K562 (cell line): ENCODE results near the gene GKN1. TPM values are rescaled to one million over a fixed set of nuclear protein-coding genes. Genes with fewer than 3 reads are reported as not detected.

Source experiments
- ATAC-seq: fragments of 200-7000 bp; cut with Tn5 transposase; 3 replicates; pipeline ENCODE4 v1.9.1; 2020; ENCODE audit warnings: moderate library complexity
- BruUV-seq: library from RNA; stranded (reverse); fragments of 400-500 nt; replicated peaks from 2 replicates; lab custom pipeline; 2021; lab: Mats Ljungman, UMichigan
- CTCF ChIA-PET: fragments of 300-600 bp; formaldehyde crosslinking; extraction: SDS; loops from one replicate; lab custom pipeline; 2021; ENCODE audit warnings: low intra/inter-chr PET ratio; lab: Yijun Ruan, JAX
- POLR2A ChIA-PET: fragments of 300-600, 350-650 bp; sonication (Branson Sonifier 250); formaldehyde crosslinking; extraction: SDS; loops from one replicate; lab custom pipeline; 2021; ENCODE audit warnings: antibody characterized with exemption, inconsistent platforms; lab: Yijun Ruan, JAX
- DNase-seq, 4 experiments: peaks; one replicate each; pipeline versions ENCODE4 v3.0.0 to v3.0.0-alpha.2; 2011 to 2018; ENCODE audit warnings: low spot score in 3 of 4, mixed read lengths in 3 of 4; ENCODE audit errors: extremely low read depth in 1 of 4
- FAIRE-seq: peaks from 2 replicates; lab custom pipeline; 2011; peaks lifted over from hg19 to GRCh38; lab: Jason Lieb, UNC
- H2AFZ ChIP-seq: 2 replicates; pipeline ENCODE4 v1.6.0; 2011; ENCODE audit warnings: low read depth, low read length, control low read depth, inconsistent platforms
- H3K27ac ChIP-seq: fragments of 200-600 bp; 3 replicates; pipeline ENCODE4 v1.8.0; 2011; ENCODE audit warnings: low read depth, mild to moderate bottlenecking, control low read depth, inconsistent platforms, low read length, moderate library complexity, mixed read lengths; ENCODE audit errors: extremely low read depth
- H3K27me3 ChIP-seq, 2 experiments: fragments of 300-600 bp in 1 of 2; 2 replicates in 1 of 2; 3 replicates in 1 of 2; pipeline versions ENCODE4 v1.6.0 to v1.8.0; 2011; ENCODE audit warnings: inconsistent platforms in 2 of 2, low read length in 2 of 2, mild to moderate bottlenecking in 1 of 2, mixed read lengths in 1 of 2, moderate library complexity in 1 of 2; ENCODE audit not compliant: control insufficient read depth in 2 of 2, insufficient read depth in 2 of 2
- H3K36me3 ChIP-seq: fragments of 300-600 bp; 3 replicates; pipeline ENCODE4 v1.8.0; 2011; ENCODE audit warnings: mild to moderate bottlenecking, low read length, inconsistent platforms; ENCODE audit not compliant: control insufficient read depth, insufficient read depth
- H3K4me1 ChIP-seq, 2 experiments: fragments of 200-600 bp in 1 of 2; replicated peaks in 1 of 2; 2 replicates in 1 of 2; 3 replicates in 1 of 2; pipeline versions ENCODE4 v1.5.1 to v1.8.0; 2011; ENCODE audit warnings: inconsistent platforms in 2 of 2, low read length in 2 of 2, mild to moderate bottlenecking in 1 of 2, mixed read lengths in 1 of 2, moderate library complexity in 1 of 2; ENCODE audit not compliant: control insufficient read depth in 2 of 2, insufficient read depth in 2 of 2
- H3K4me2 ChIP-seq: 2 replicates; pipeline ENCODE4 v1.6.1; 2011; ENCODE audit warnings: low read length, control low read depth, inconsistent platforms, mixed read lengths; ENCODE audit not compliant: insufficient read depth
- H3K4me3 ChIP-seq: fragments of 200-600 bp; sonication (generic), shearing (Covaris generic); 2 replicates; pipeline ENCODE4 v1.5.1; 2016; ENCODE audit warnings: control low read depth, inconsistent platforms
- H3K79me2 ChIP-seq: fragments of 200-600 bp; 3 replicates; pipeline ENCODE4 v1.8.0; 2011; ENCODE audit warnings: low read length, inconsistent platforms; ENCODE audit not compliant: control insufficient read depth, insufficient read depth
- H3K9ac ChIP-seq, 2 experiments: 2 replicates each; pipeline versions ENCODE4 v1.6.0 to v1.6.1; 2011; ENCODE audit warnings: low read depth in 2 of 2, low read length in 2 of 2, control low read depth in 1 of 2, inconsistent platforms in 1 of 2, mild to moderate bottlenecking in 1 of 2, mixed read lengths in 1 of 2; ENCODE audit not compliant: insufficient read depth in 1 of 2
- H3K9me1 ChIP-seq: one replicate; pipeline ENCODE4 v1.6.0; 2011; ENCODE audit warnings: inconsistent platforms, mild to moderate bottlenecking, low read length, moderate library complexity; ENCODE audit not compliant: control insufficient read depth, insufficient read depth
- H3K9me3 ChIP-seq: replicated peaks from 2 replicates; pipeline ENCODE4 v1.5.1; 2011; ENCODE audit warnings: low read depth, low read length, inconsistent platforms; ENCODE audit not compliant: control insufficient read depth, insufficient read depth
- H4K20me1 ChIP-seq: replicated peaks from 2 replicates; pipeline ENCODE4 v1.6.1; 2011; ENCODE audit warnings: low read length, inconsistent platforms, mixed read lengths; ENCODE audit not compliant: control insufficient read depth, insufficient read depth
- CTCFL ChIP-seq: IDR thresholded peaks from 2 replicates; pipeline ENCODE4 v1.6.1; 2011; ENCODE audit warnings: borderline replicate concordance, low read depth, mild to moderate bottlenecking, moderate library complexity, low read length; ENCODE audit not compliant: insufficient read depth, poor library complexity, severe bottlenecking
- HLTF ChIP-seq: fragments of 450-650 bp; IDR thresholded peaks from 2 replicates; pipeline ENCODE4 v1.6.1; 2016
- ZKSCAN8 ChIP-seq: fragments of 200-800 bp; sonication (Bioruptor generic); IDR thresholded peaks from 2 replicates; pipeline ENCODE4 v1.6.1; 2016; ENCODE audit warnings: missing genetic modification characterization, missing compliant biosample characterization
- WGBS: fragments of 100-300 bp; shearing (Covaris generic); methylation state at CpG from one replicate; pipeline ENCODE4 v1.1.6; 2016; ENCODE audit warnings: low coverage, mixed read lengths; ENCODE audit not compliant: insufficient coverage; ENCODE audit errors: missing lambda C conversion rate; 5-methylcytosine and 5-hydroxymethylcytosine counted together
- in situ Hi-C: fragments of 300-500 bp; cut with MboI; formaldehyde crosslinking; loops from 4 replicates; pipeline ENCODE4 v1.15.0; 2018; ENCODE audit warnings: inconsistent platforms, mixed read lengths
- intact Hi-C: fragments of 100-400 bp; cut with micrococcal nuclease; formaldehyde crosslinking; loops from 2 replicates; pipeline ENCODE4 v1.14.2; 2022
- polyA plus RNA-seq, 8 experiments: library from polyadenylated mRNA; depleted of rRNA in 4 of 8; stranded (reverse) in 5 of 8; unstranded in 3 of 8; fragments of >200 nt; fragmentation: Nextera tagmentation in 2 of 8; fragmentation: Illumina TruSeq in 1 of 8; extraction: Ambion mirVana in 2 of 8; extraction: Trizol in 1 of 8; gene quantifications; 2 replicates each; pipeline versions ENCODE4 v1.2.1 to v1.2.3, GENCODE V29; 2011 to 2014; ENCODE audit warnings: inconsistent platforms in 1 of 8, missing spikeins in 1 of 8
- total RNA-seq, 7 experiments: library from RNA; depleted of rRNA in 6 of 7; stranded (reverse); fragments of >200 nt in 6 of 7; fragmentation: Illumina TruSeq in 2 of 7; extraction: Trizol in 2 of 7; gene quantifications; 2 replicates each; pipeline versions ENCODE4 v1.2.1 to v1.2.3, GENCODE V29; 2011 to 2021; ENCODE audit warnings: low replicate concordance in 1 of 7

The GKN1 gene
- total and polyA plus RNA-seq, 9 of the 15 experiments (the other 6 are each of a cell fraction or from before 2014, with no cell fraction given): not detected

- Histone ChIP-seq H3K4me3 (no peak overlapping the region), H3K9me1 (no peaks in the 10 kb centered on the region), H2AFZ (no peak overlapping the region), H3K4me1 (peaks cover 0 to 3% of the 10 kb centered on the region in 2 experiments; a peak in 1 of 5 replicates), H3K36me3 (no peaks in the 10 kb centered on the region), H3K4me2 (no peak overlapping the region), H3K27me3 (peaks cover 3 to 26% of the 10 kb centered on the region in 2 experiments; a peak in 2 of 5 replicates), H3K9ac (no peak overlapping the region), H3K9me3 (no peaks in the 10 kb centered on the region), H3K79me2 (no peaks in the 10 kb centered on the region), H4K20me1 (no peaks in the 10 kb centered on the region), H3K27ac (no peak overlapping the region)
- WGBS: 5% methylated on average over 1 of the region's 1 CpG
- DNase-seq (no peak), ATAC-seq (no peak), FAIRE-seq (no peak)
- ChIA-PET CTCF (no interaction called here), POLR2A (interaction anchor here (0.6 kb wide), 1 partner anchor 440 kb away, joined by 3 read pairs; no protein-coding TSS in a partner anchor)
- intact Hi-C loops (loop anchor here (10.0 kb wide), 1 partner anchor 365 kb away; no protein-coding TSS in a partner anchor), in situ Hi-C loops (no loop called here)
- no TSS peak for BruUV-seq
- TF ChIP-seq CTCFL (no peak), ZKSCAN8 (no peak), HLTF (0 out of 2 replicates have a peak, but pooled peaks have one; percentile 25)
Measured at GRCh38 chr2:68939962-68940361, 34.5 kb upstream of the GKN1 start.
